Skeletal muscle cell (primary cell): ENCODE results near the gene ELMOD2.

Source experiments
- DNase-seq: peaks from one replicate; pipeline ENCODE4 v3.0.0-alpha.2; 2010; ENCODE audit warnings: low read depth
- H3K4me3 ChIP-seq: 2 replicates; pipeline ENCODE4 v1.5.1; 2011; ENCODE audit warnings: low read depth, mild to moderate bottlenecking, control low read depth, low read length, moderate library complexity

The ELMOD2 gene

DNA sequence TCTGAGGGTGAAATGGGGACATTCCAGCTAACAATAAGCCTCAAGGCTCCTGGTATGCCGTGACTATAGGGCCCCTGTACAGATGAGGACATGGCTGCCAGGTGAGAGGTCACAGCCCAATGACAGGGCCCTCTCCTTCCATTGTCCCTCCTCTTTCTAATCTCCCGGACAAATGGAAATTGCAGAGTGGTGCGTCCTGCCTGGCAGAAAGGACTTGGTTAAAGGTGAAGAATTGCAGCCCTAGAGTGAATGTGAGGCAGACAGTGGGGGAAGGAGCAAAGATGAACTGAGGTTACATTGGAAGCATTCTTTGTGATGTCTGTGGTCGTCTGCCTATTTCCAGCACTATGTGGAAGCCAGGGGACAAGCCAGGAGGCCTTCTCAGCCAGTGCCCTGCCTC, 51.5 kb downstream of the ELMOD2 start:
- DNase-seq = no peak

GRCh38 chr4:140579278-140579677, 55.3 kb downstream of the ELMOD2 start:
- no peak overlapping the region for H3K4me3 ChIP-seq
- no peak for DNase-seq

More for the DNA sequence above, 51.5 kb downstream of the ELMOD2 start:
- no peak overlapping the region for H3K4me3 ChIP-seq

- H3K4me3 ChIP-seq = no peak overlapping the region
- no peak for DNase-seq
Observed at GRCh38 chr4:140581078-140581477, 57.1 kb downstream of the ELMOD2 start.

GRCh38 chr4:140584439-140584838, 60.5 kb downstream of the ELMOD2 start:
- H3K4me3 ChIP-seq = no peak overlapping the region
- DNase-seq = no peak

DNA sequence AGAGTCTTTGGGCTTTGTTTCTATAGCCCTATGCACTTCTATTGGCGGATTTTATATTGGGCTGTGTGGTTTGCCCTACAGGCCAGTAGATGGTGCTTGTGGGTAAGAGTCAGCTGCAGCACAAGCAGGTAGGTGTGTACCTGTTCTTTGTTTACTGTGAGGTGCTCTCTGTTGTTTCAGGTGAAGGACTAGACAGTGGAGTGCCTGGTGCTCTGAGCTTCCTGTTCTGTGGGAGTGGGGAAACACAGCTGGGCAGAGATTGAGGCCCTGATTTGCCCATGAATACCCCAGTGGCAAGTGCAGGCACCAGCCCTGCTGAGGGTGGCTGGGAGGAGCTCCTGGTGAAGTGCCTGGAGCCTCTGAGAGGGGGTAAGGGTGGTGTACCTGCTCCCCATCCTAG, 71.1 kb downstream of the ELMOD2 start:
- no peak overlapping the region for H3K4me3 ChIP-seq
- no peak for DNase-seq

DNA sequence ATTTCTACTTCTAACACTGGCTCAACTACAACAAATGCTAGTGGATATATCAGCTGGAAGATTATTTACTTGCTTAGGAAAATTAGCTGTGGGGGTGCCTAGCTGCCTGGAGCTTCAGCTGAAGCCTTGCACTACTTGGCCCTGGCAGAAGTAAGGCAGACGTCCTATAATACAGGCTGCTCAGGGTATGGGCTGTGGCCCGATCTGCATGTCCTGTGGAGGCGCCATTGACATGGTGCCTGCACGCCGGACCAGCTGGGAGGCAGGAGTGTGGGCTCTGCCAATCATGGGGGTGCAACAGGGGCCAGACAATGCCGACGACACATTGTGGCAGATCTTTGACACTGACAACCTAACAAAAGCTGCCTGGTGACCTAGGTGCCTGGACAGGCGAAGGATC, 76.4 kb downstream of the ELMOD2 start:
- no peak for DNase-seq
- H3K4me3 ChIP-seq = no peak overlapping the region

GRCh38 chr4:140602714-140603113, 78.7 kb downstream of the ELMOD2 start:
- no peak for DNase-seq
- no peak overlapping the region for H3K4me3 ChIP-seq

DNA sequence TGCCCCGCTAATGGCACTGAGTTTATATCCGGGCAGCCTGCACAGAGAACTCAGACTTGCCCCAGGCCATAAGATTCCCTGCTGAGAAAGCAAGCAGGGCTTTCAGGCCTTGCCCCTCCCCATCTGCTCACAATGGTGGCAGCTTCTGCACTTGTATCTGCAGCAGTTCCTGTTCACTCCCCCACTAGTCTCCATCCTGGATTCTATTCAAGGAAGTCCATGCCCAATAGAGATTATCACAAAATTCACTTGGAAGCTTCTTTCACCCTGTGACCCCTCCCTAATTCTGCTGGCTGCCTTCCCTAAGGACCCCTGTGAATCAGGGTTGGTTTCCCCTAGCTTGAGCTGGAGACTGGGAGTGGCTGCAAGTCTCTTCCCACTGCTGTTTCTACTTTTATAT, 79.3 kb downstream of the ELMOD2 start:
- no peak for DNase-seq
- H3K4me3 ChIP-seq = no peak overlapping the region
